Activated CD8-positive, alpha-beta memory T cell treated with anti-CD3 and anti-CD28 coated beads, Interleukin-2, amount 50 U/mL, for 1 hour (primary cell): ENCODE results near the gene FRY.

Experiments used
- DNase-seq: peaks from one replicate; pipeline ENCODE4 v3.0.0-alpha.2; 2020; ENCODE audit errors: extremely low read depth

FRY gene

GRCh38 chr13:32086366-32086765 lies 54.8 kb downstream of the FRY start:
- no peak for DNase-seq

DNA sequence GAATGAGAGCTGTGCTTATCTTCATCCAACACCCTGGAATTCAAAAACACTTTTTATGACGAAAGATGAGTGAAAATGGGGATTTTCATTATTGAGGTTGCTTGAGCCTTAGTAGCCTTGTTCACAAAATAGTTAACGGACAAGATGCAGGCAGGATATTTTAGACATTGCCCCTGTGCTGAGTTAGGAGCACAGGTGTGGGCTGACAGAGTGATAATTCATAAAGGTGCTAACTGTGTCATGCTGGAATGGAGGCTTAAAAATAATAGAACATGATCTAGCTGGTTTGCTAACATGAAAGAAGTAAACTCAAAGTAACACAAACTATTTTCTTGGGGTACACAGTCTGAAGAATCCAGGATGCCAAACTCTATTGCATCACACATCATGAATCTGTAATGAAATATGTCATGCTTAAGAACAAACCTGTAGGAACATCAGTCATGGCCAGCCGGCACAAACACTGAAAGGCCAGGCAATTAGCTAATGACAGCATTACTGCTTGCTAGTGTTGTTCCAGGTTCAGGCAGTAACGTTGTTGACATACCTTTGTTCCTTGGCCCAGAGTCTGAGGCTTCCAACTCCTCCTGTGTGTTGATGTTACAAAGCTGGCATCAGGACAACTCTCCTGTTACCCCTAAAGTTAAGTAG lies 55.3 kb downstream of the FRY start:
- no peak for DNase-seq

GRCh38 chr13:32087955-32088747 lies 56.6 kb downstream of the FRY start:
- no peak for DNase-seq

- DNase-seq = no peak
These were observed 60.9 kb downstream of the FRY start for GRCh38 chr13:32092496-32092895.

GRCh38 chr13:32093006-32093405 lies 61.4 kb downstream of the FRY start:
- no peak for DNase-seq

- no peak for DNase-seq
These were observed 66.7 kb downstream of the FRY start for GRCh38 chr13:32098272-32098671.

GRCh38 chr13:32105653-32106313 lies 74.2 kb downstream of the FRY start:
- no peak for DNase-seq

- no peak for DNase-seq
These were observed 75.9 kb downstream of the FRY start for GRCh38 chr13:32107474-32107873.

DNA sequence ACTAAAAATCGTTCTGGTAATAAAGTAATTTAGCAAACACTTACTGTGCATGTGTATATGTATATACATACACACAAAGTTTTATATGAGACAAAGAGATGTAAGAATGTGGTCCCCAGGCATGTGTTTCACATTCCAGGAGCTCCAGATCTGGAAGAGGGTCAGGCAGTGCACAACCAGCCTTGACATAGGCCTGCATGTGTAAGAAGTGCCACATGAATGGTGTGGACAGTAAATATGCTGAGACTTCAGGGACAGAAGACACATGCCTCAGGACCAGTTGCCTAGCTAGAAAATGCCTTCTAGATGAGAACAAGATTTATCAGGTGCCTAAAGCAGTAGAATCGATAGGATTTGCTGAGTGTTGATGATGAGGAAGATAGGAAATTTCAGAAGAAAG lies 76.4 kb downstream of the FRY start:
- DNase-seq = no peak

- no peak for DNase-seq
These were observed 82.0 kb downstream of the FRY start for GRCh38 chr13:32113532-32113931.

- DNase-seq = no peak
These were observed 82.8 kb downstream of the FRY start for GRCh38 chr13:32114284-32114950.

GRCh38 chr13:32115066-32115465 lies 83.5 kb downstream of the FRY start:
- no peak for DNase-seq

DNA sequence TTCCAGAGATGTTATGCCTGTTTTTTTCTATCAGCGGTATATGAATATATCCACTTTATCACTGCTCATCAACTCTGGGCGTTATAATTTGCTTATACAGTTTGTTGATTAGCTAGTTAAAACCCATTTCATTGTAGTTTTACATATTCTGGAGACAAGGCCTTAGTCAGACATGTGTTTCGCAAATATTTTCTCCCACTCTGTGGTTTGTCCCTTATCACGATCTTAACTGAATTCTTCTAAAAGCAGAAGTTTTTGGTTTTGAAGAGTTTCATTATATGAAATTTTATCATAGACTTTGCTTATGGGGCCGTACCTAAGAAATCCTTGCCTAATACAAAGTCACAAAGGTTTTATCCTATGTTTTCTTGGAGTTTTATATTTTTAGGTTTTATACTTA lies 84.6 kb downstream of the FRY start:
- DNase-seq = no peak

DNA sequence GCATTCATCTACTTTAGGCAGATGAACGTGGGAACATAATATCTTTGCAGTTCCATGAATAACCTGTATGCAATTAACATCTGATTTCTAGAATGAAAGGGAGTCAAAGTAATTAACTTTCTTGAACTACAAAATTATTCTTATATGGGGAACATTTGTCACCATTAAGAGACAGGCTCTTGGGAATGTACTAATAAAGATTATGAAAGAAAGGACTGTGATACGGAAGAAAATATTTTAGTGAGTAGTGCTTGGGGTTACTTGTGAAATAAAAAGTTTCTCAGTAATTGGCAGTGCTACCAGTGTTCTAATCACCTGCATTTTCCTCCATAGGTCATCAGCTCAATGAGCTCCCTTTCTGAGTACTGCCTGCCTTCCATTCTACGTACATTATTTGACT lies 85.4 kb downstream of the FRY start:
- DNase-seq = no peak

GRCh38 chr13:32117701-32118100 lies 86.1 kb downstream of the FRY start:
- DNase-seq = no peak

GRCh38 chr13:32121316-32121715 lies 89.7 kb downstream of the FRY start:
- no peak for DNase-seq

DNA sequence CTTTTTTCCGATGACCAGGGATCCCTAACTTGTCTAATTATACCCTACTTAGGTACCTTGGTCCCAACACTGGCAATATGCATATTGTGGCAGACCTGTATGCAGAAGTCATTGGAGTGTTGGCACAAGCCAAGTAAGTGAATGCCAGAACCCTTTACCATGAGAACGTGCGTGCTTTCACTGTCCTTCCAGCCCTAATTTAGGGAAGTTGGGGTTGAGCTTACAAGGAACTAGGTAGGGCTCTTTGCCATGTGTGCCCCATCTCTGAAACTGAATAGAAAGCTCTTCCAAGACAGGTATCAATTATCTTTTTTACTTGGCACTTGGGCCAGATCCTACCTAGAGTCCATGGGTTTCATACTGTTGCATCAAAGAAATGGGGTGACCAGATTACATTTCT lies 93.2 kb downstream of the FRY start:
- DNase-seq = no peak

DNA sequence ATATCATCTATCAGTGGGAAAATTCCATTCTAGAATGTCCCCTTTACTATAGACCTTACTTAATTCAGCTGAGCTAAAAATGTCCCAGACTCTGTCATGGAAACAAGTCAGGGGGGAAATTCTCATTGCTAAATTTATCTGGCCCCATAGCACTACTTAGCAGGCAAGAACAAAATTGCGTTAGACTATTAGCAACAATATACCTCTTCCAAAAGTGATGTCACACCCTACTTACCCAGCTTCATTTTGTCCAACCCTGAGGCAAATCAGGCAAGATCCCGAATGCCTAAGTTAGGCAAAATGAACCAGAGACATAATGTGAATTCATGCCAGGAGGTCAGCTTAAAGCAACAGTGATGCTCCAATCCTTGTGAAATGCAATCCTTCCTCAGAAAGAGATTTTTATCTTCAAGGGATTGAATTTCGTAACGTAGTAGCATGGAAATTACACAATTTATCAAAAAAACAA lies 93.7 kb downstream of the FRY start:
- DNase-seq = no peak

- DNase-seq = no peak
These were observed 94.2 kb downstream of the FRY start for GRCh38 chr13:32125751-32126150.

GRCh38 chr13:32126278-32126677 lies 94.7 kb downstream of the FRY start:
- DNase-seq = no peak

GRCh38 chr13:32126756-32127155 lies 95.2 kb downstream of the FRY start:
- no peak for DNase-seq

DNA sequence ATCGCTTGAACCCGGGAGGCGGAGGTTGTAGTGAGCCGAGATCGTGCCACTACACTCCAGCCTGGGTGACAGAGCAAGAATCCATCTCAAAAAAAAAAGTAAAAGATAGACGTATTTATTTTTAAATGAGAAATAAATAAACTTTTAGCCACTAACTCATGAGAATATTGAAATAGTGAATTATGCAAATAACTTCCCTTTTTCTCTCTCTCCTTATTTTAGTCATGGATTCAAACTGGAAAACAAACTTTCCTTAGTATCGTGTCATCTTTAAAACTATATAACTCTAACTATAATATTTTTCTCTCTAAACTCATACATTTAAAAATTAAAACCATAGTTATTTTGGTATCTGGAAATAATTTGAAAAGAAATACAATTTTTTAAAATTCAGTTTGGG lies 96.1 kb downstream of the FRY start:
- no peak for DNase-seq
